GM21786 (cell line): ENCODE measurements around the gene BACH2.
"Not testable (repeated sequence)": the region's sequence is repeated elsewhere in the genome, so short reads cannot be mapped to it uniquely, and the experiment has no call there.

Experiments
- ATAC-seq: cut with Tn5 transposase; IDR thresholded peaks from one replicate; pipeline ENCODE4 v1.9.1; 2021; ENCODE audit not compliant: unreplicated experiment

The BACH2 gene

DNA sequence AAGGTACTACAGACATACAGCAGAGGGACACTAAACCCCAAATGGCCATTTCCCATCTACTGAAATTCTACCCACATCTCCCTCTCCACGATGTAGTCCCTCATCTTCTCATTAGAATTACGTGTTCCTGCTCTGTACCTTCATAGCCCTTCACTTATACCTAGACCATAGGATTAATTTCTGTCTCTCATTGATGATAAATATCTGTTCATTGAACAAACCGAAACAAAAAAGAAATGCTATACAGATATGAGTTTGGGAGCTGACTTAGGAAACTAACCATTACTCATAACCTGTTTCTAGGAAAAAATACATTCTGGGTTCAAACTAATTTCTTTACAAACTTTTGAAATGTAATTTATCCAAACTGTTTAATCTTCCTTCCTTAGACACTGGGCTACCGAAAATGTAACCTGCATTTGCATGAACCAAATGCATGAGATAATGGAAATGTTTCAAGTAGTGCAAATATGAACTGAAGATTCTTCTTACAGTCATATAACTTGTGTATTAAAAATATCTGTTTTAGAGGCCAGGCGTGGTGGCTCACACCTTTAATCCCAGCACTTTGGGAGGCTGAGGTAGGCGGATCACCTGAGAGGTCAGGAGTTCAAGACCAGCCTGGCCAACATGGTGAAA, 317.0 kb downstream of the BACH2 start:
- ATAC-seq, result no peak

DNA sequence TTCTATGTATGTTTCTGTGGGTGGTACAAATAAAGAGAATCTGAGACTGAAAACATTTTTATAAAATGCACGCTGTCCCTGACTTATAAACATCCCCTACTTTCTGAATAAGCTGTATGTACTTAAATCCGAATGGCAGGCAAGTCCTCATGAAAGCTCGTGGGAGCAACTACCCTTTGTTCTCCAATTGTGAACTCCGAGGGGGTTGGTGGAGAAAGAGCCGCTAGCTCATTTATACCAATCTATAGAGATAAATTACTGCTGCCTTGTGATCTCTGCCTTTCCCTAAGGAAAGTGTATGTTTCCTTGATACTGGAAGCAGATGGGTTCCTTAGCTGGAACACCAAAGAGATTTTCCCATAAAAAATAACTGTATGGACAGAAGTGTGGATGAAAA, 317.9 kb downstream of the BACH2 start:
- no peak for ATAC-seq

- ATAC-seq, result no peak
Observed at GRCh38 chr6:89977808-89978748, 318.6 kb downstream of the BACH2 start.

DNA sequence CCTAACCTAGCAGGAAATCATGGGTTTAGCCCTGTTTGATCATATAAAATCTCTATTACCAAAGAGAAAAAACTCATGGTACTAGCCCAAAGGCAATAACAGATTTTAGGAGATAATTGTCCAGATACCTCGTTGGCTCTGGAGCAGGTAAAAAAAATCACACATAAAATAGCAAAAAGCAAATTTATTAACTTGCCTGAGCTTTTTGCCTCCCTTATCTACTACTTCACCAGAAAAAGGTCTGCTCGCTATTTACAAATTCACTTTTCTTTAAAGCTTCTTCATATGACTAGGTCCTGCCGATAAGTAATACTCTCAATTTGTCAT, 320.0 kb downstream of the BACH2 start:
- ATAC-seq, result no peak

GRCh38 chr6:89975991-89976693, 320.5 kb downstream of the BACH2 start:
- ATAC-seq, result no peak

GRCh38 chr6:89975366-89975765, 321.3 kb downstream of the BACH2 start:
- ATAC-seq, result no peak

GRCh38 chr6:89974834-89975233, 321.8 kb downstream of the BACH2 start:
- ATAC-seq, result no peak

- ATAC-seq, result no peak
Observed at GRCh38 chr6:89972025-89972381, 324.6 kb downstream of the BACH2 start.

DNA sequence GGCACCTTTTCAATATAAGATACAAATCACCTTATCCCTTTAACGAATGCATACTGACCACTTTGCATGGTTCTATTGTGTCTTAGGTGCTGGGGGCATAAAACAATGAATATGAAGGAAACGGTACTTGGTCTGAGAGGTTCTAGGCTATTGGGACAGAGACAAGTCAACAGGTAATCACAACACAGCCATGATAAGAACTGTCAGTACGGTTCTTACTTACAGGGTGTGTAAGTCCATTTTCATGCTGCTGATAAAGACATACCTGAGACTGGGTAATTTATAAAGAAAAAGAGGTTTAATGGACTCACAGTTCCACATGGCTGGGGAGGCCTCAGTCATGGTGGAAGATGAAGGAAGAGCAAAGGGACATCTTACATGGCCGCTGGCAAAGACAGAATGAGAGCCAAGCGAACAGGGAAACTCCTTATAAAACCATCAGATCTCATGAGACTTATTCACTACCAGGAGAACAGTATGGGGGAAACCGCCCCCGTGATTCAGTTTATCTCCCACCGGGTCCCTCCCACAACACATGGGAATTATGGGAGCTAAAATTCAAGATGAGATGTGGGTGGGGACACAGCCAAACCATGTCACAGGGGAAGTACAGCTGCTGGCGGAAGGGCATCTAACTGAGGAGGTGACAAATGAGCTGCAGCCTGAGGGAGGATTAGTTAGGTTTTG, 325.2 kb downstream of the BACH2 start:
- ATAC-seq, result not testable (repeated sequence)

GRCh38 chr6:89970609-89971337, 325.9 kb downstream of the BACH2 start:
- ATAC-seq, result no peak

GRCh38 chr6:89970072-89970471, 326.6 kb downstream of the BACH2 start:
- ATAC-seq, result no peak

DNA sequence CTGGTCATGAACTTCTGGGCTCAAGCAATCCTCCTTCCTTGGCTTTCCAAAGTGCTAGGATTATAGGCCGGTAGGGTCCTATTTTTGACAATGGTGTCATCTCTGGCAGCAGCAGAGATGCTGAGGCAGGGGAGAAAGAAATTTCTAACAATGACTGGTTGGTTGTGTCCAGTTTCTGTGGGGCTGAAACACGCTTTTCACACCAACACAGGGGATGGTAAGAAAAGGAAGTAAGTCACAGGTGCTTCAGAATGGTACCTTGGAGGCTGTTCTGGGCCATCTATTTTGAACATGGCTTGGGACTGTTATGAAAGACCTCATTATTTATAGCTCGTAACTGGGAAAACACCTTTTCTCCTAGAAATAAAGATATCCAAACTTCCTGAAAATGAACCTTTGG, 329.7 kb downstream of the BACH2 start:
- no peak for ATAC-seq

DNA sequence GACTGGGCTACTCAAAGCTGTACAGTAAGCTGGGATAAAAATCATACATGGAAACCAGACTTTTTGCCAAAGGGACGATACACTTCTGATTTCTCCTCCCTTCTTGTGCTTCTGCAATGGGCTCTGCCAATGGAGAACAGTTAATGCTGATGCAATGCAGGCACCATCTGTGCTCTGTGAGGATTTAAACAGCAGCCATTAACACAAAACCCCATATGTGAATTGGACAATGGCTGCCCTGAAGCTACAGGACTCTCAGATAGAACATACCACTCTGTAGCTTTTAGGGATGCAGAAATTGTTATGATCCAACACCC, 330.5 kb downstream of the BACH2 start:
- ATAC-seq, result no peak

DNA sequence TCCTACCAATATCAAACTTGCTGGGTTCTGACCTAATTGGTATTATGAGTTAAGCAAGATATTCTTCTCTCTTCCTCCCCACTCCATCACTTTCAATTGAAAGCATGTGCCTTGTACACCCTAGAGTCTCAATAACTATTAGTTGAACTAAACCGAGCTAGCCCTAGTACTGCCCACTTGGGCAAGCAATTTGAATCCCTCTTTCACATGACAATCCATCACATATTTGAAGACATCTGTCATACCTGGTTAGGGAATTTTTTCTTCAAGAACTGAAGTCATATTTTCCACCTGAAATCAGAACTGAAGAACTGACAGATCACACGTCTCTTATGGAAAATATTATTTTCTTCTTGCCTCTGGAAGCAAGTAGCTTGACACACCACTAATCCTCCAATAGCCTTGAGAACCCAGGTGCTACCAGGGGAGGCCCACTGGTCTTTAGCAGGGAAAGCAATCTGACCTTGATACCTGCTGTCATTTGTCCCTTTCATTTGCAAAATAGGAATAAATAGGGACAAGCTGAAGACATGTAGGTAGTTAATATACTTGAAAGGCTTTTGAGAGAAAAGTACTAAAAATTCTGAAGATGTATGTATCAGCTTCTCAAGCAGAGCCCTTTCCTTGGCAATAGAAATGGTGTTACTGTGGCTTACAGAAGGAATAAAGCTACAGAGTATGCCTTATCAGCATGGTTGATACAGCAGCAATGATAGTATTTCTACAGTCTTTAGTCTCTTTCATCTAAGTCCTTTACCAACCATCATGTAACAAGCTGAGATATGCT, 331.0 kb downstream of the BACH2 start:
- ATAC-seq, result no peak

- no peak for ATAC-seq
Observed at GRCh38 chr6:89963391-89963790, 333.3 kb downstream of the BACH2 start.

GRCh38 chr6:89961481-89961880, 335.2 kb downstream of the BACH2 start:
- no peak for ATAC-seq

- ATAC-seq, result no peak
Observed at GRCh38 chr6:89959883-89960282, 336.8 kb downstream of the BACH2 start.

DNA sequence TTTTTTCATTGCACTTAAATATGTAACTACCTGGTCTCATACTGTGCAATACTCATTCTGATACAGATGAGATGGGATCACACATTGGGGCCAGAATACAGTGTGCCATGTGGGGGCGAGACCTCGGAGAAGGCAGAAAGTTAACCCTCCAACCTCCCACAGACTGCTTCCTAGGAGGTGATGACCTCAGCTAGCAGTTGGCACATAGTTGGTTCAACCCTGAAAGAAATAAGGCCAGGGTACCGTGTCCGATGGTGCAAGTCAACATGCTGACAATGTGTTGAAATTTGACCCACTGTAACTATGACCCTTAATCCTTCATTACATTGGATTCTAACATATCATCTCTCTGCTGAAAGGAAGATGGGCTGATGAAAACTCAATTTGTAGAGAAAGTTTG, 340.5 kb downstream of the BACH2 start:
- no peak for ATAC-seq

DNA sequence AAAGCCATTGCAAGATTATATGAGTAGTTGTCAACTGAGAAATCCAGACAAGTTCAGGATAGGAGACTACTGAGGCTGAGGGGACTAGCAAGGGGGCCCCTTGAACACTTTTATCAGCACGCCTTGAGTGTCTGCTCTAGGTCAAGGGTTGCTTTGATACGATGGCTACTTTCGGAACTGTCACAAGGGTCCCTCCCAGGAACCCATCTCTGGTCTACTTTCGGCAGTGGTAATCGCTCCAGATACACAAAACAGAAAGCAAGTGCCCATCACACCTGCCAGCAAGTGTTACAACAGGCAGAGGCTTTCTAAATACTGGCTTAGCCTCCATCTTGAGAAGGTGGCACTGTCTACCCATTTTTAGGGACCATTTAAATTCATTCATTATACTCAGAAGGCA, 341.3 kb downstream of the BACH2 start:
- no peak for ATAC-seq

GRCh38 chr6:89954721-89955148, 341.9 kb downstream of the BACH2 start:
- no peak for ATAC-seq
